HG03439 (cell line): Measurements from ENCODE around the gene MTMR12.

Experiments
- ATAC-seq: cut with Tn5 transposase; IDR thresholded peaks from one replicate; pipeline ENCODE4 v1.9.1; 2021; ENCODE audit warnings: mild to moderate bottlenecking, moderate library complexity; ENCODE audit not compliant: unreplicated experiment

MTMR12 gene

GRCh38 chr5:32277798-32278197, 34.9 kb downstream of the MTMR12 start:
- ATAC-seq, result no peak

DNA sequence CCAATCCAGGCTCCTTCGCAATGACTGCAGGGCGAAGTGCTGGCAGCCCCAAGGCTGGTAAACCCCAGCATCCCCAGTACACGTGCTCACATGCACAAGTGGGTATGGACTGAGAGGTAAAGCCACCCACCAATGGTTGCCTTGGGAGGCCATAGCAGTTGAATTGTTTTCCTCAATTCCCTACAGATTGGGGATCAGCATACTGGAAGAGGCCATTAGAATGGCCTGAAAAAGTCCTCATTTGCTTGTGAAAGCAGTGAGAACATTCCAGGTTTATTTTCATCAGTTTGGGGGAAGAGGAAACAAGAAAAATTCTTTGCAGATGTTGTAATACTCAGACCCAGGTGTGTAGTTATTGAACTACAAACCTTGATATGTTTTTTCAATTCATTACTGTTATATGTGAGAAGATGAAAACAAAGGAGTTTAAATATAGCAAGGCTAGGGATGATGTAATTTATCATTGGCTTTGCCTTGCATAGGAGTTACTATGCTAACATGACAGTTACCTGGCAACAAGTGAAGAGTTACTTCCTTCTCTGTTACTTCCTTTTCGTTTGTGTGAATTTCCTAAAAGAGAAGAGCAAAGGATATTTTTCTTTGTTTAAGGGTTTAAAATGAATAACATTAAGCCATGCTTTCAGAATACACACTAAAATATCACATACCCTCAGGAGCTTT, 36.4 kb downstream of the MTMR12 start:
- ATAC-seq, result peak; percentile 52

GRCh38 chr5:32275396-32275741, 37.4 kb downstream of the MTMR12 start:
- no peak for ATAC-seq

DNA sequence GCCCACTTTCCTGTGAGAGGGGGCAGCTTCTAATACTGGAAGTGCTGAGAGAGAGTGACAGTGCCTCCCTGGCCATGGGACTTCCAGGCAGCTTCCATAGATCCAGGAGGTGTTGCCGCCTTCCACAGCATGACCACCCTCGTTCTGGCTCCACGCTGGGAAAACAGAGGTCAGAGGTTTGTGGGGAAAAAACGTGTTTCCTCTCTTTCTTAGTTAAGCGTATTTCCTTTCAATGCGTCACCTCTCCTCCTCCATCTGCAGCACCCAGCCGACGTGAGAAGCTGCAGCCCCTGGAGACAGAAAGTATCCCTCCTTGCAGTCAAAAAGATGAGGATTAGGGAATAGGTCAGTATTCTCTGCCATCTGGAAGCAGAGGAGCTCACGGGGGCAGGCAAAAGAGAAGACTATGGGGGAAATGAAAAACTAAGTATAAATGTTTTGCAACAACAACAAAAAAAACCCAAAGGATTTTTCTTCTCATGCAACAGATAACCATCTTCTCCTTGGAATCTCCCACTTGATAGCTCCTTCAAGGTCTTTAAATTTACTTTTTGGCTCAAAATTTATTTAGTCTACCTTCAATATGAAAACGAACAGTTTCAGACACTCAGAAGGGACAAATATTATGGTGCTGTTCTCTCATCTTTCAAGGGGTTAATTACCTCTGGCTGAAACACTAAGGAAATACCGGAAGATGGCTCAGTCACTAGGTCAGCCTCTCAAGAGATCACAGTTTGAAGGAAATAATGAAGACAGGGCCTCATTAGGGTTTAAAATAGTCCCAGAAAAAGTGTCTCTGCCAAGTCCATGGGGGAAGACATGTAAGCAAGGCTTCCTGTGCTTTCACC, 38.0 kb downstream of the MTMR12 start:
- ATAC-seq, result no peak

DNA sequence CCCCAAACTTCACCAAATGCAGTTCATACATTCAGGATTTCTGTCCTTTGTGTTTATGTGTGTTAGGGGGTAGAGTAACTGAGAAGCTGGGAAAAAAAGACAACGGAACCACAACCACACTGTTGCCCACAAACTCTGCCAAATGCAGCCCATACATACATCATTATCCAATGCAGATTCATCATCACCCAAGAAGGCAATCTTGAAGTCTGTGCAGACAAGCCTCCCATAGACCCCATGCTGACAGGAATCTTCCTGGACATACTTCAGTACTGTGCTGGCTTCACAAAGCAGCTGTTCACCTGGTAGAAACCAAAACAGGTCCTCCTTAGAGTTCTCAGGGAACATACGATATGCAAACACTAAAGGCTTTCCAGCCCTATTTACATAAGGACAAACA, 38.9 kb downstream of the MTMR12 start:
- ATAC-seq, result no peak

- ATAC-seq, result no peak
These were observed 40.0 kb downstream of the MTMR12 start for GRCh38 chr5:32272746-32273145.

DNA sequence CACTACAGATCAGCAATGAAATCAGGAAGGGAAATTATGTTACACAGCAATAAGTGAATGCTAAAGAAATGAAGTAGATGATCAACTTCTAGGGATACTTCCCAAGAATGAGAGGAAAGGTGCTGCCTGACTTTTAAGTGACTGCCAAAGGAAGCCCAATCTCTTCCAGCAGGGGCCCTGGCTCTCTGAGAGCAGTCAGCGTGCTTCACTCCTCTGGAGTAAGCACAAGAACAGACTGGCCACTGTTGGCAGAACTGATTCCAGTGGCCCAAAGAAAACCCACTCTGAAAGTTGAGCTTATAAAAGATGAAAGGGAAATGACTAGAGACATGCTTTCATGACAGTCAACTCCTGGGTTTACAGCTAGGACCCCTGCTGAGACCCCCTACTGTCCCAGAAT, 41.8 kb downstream of the MTMR12 start:
- ATAC-seq, result no peak

- ATAC-seq, result no peak
These were observed 42.6 kb downstream of the MTMR12 start for GRCh38 chr5:32270178-32270577.

DNA sequence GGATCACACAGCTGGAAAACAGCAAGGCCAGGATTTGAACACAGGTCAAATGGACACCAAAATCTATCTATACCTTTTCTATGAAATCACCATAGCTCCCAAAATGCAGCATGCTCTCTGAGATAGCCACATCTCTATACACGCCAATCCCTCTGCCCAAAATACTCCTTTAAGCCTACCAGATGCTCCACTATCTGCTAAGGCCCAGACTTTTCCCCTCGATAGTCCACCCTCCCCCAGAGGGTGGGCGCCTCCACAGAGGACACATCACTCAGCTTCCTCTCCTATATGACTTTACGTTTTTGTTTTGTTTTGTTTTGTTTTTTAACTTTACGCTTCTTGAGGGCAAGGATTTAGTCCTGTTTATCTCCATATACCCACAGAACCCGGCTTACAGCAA, 46.8 kb downstream of the MTMR12 start:
- ATAC-seq, result no peak

DNA sequence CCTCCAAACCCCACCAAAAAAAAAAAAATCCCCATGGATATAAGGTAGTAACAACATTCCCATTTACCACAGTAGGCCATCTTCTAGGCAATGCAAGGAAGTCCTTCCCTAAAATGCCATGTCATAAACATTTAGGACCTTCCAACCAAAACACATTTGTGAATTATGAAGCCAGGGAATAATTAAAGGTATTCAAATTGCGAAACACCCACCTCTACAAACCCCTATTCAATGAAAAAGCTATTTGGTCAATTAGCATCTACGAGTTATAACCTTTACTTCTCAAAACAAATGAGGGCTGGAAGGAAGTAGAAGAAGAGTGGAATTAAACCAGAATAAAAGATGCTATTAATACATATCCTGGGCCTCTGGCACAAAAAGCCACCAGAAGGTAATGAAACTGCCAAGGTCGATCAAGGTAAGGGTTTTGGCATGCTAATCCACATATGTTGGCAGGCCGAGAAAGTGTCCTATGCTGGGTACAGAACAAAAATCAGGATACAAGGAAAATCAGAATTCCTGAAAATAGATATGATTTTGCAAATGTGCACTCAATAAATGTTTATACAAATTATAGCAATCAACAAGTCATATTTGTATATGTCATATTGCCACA, 47.7 kb downstream of the MTMR12 start:
- no peak for ATAC-seq

- ATAC-seq, result no peak
These were observed 49.1 kb downstream of the MTMR12 start for GRCh38 chr5:32263684-32264083.

GRCh38 chr5:32261198-32261597, 51.5 kb downstream of the MTMR12 start:
- ATAC-seq, result peak; percentile 71

GRCh38 chr5:32259033-32259432, 53.7 kb downstream of the MTMR12 start:
- ATAC-seq, result no peak

DNA sequence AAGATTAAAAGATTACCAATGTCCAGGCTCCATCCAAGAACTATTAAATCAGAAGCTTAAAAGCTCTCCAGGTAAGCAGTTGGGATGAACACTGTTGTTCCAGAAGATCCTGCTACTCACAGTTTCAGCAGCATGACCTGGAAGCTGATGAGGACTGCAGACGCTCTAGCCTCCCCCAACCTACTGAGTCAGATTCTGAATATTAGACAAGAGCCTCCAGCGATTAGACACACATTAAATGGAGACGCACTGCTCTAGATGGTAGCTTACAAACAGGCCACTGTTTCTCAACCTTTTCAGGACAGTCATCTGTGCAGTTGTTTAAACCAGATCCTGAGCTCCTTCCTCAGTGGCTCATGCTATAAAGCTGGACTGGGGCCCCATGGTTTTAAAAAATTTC, 54.3 kb downstream of the MTMR12 start:
- no peak for ATAC-seq

- ATAC-seq, result no peak
These were observed 57.2 kb downstream of the MTMR12 start for GRCh38 chr5:32255540-32255900.

GRCh38 chr5:32254881-32255539, 57.7 kb downstream of the MTMR12 start:
- ATAC-seq, result no peak

DNA sequence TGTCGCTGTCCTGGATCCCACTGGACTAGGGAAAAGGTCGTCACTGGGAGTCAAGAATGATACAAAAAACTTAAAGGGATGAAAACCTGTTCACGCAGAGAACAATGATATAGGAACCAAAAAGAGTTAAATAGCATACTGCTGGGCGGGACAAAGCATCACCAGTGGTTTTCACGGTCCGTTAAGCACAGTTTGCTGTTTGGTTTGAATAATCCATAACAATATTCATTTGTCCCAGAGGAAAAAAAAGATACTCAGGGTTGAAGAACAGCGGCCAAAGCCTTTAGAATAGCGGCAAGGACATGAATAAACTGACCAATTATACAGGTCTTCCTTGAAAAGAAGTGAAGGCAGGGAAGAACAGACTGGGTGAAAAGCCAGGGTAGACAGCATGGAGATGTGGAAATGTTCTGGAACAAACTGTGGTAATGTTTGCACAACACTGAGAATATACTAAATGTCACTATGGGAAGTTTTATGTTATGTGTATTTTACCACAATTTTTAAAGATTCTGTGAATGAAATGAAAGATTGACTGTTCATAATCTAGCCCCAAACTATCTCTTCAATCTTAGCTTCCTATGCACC, 60.8 kb downstream of the MTMR12 start:
- no peak for ATAC-seq

DNA sequence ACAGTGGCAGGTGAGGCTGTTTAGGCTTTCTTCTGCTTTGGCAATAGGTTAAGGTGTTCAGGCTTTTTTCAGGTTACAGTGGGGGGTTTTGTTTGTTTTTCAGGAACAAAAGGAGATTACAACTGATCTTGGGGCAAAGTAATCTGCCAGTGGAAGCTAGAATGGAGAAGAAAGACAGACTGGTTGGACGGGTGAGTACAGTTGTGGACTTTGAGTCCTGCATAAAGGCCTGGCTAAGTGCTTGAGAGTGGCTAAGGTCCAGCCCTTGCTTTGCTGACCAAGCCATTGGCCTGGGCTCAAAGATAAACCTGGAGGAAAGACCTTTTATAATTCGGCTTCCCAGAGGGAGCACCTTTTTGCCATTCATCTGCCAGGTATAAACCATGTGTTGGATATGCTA, 63.1 kb downstream of the MTMR12 start:
- ATAC-seq, result no peak

DNA sequence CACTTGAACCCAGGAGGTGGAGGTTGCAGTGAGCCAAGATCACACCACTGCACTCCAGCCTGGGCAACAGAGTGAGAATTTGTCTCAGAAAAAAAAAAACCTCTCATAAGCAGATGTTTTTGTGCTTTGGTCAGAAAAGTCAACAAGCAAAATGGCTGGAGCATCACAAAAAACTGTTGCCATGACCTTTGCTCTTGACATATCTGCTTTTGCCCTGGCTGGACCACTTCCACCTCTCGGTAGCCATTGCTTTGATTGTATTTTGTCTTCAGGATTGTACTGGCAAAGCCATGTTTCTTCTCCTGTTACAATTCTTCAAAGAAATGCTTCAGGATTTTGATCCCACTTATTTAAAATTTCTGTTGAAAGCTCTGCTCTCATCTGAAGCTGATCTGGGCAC, 67.0 kb downstream of the MTMR12 start:
- ATAC-seq, result no peak

GRCh38 chr5:32244017-32244416, 68.7 kb downstream of the MTMR12 start:
- ATAC-seq, result no peak

- ATAC-seq, result no peak
These were observed 71.5 kb downstream of the MTMR12 start for GRCh38 chr5:32241034-32241783.
